HepG2 (cell line): ENCODE measurements around the gene CCDC106. TPM values are rescaled to one million over a fixed set of nuclear protein-coding genes. Genes with fewer than 3 reads are reported as not detected.

Source experiments
- CTCF ChIP-seq: sonication (generic); formaldehyde crosslinking; IDR thresholded peaks from 2 replicates; pipeline ENCODE4 v1.5.0; 2020; ENCODE audit warnings: mild to moderate bottlenecking, missing genetic modification reagents, moderate library complexity
- GABPB1 ChIP-seq: IDR thresholded peaks from 2 replicates; pipeline ENCODE4 v1.6.1; 2016; ENCODE audit warnings: mild to moderate bottlenecking, missing genetic modification reagents, moderate library complexity, missing compliant biosample characterization
- GATAD1 ChIP-seq: IDR thresholded peaks from 2 replicates; pipeline ENCODE4 v1.6.1; 2016; ENCODE audit warnings: missing genetic modification reagents, missing compliant biosample characterization
- HMG20A ChIP-seq: IDR thresholded peaks from 2 replicates; pipeline ENCODE4 v1.6.1; 2016; ENCODE audit warnings: borderline replicate concordance
- IRF9 ChIP-seq: sonication (generic); formaldehyde crosslinking; IDR thresholded peaks from 2 replicates; pipeline ENCODE4 v1.8.0; 2022; ENCODE audit warnings: missing genetic modification reagents, mild to moderate bottlenecking, borderline replicate concordance
- MBNL3 ChIP-seq: fragments of 250-450 bp; sonication (Bioruptor Pico); conservative IDR thresholded peaks from 2 replicates; pipeline ENCODE4 v1.8.0; 2022; ENCODE audit warnings: mild to moderate bottlenecking, inconsistent platforms
- MIER3 ChIP-seq: IDR thresholded peaks from 2 replicates; pipeline ENCODE4 v1.6.1; 2016; ENCODE audit warnings: missing compliant biosample characterization, borderline replicate concordance
- MIXL1 ChIP-seq: IDR thresholded peaks from 2 replicates; pipeline ENCODE4 v1.6.1; 2016
- MXD1 ChIP-seq: sonication (generic); formaldehyde crosslinking; IDR thresholded peaks from 2 replicates; pipeline ENCODE4 v1.4.0; 2020; ENCODE audit warnings: mild to moderate bottlenecking, missing genetic modification reagents
- SPEN ChIP-seq: sonication (generic); formaldehyde crosslinking; IDR thresholded peaks from 2 replicates; pipeline ENCODE4 v1.5.1; 2020; ENCODE audit warnings: low read depth, mild to moderate bottlenecking, missing genetic modification reagents
- SSRP1 ChIP-seq: IDR thresholded peaks from 2 replicates; pipeline ENCODE4 v1.6.1; 2016; ENCODE audit warnings: control low read depth
- ZBTB8A ChIP-seq: sonication (generic); formaldehyde crosslinking; IDR thresholded peaks from 2 replicates; pipeline ENCODE4 v1.4.0; 2020; ENCODE audit warnings: mild to moderate bottlenecking, low read depth, missing genetic modification reagents, borderline replicate concordance
- ZFP90 ChIP-seq: sonication (generic); formaldehyde crosslinking; IDR thresholded peaks from 2 replicates; pipeline ENCODE4 v1.8.0; 2022; ENCODE audit warnings: missing genetic modification reagents, mild to moderate bottlenecking, inconsistent platforms, borderline replicate concordance
- ZNF740 ChIP-seq: sonication (generic); formaldehyde crosslinking; IDR thresholded peaks from 2 replicates; pipeline ENCODE4 v1.4.0; 2020; ENCODE audit warnings: missing genetic modification reagents
- polyA plus RNA-seq, 8 experiments: library from polyadenylated mRNA; depleted of rRNA in 3 of 8; stranded (reverse) in 7 of 8; unstranded in 1 of 8; fragments of >200 nt; fragmentation: Illumina TruSeq in 4 of 8; extraction: Trizol in 4 of 8; gene quantifications; 2 replicates each; pipeline versions ENCODE4 v1.2.1 to v1.2.3, GENCODE V29; 2011 to 2016; ENCODE audit warnings: low read depth in 4 of 8, missing spikeins in 1 of 8, mixed read lengths in 1 of 8; ENCODE audit not compliant: insufficient read depth in 1 of 8
- total RNA-seq, 5 experiments: library from RNA; depleted of rRNA; stranded (reverse); fragments of >200 nt; fragmentation: Illumina TruSeq; extraction: Trizol; gene quantifications; 2 replicates each; pipeline ENCODE4 v1.2.3, GENCODE V29; 2016; ENCODE audit warnings: low read depth in 1 of 5
- TF ChIP-seq, protein P1 (sequence below): sonication (generic); formaldehyde crosslinking; IDR thresholded peaks from 2 replicates; pipeline ENCODE4 v1.5.0; 2020; ENCODE audit warnings: mild to moderate bottlenecking, missing genetic modification reagents, borderline replicate concordance
- TF ChIP-seq, protein P2 (sequence below): sonication (generic); formaldehyde crosslinking; IDR thresholded peaks from 2 replicates; pipeline ENCODE4 v1.4.0; 2020; ENCODE audit warnings: mild to moderate bottlenecking, missing genetic modification reagents

Gene CCDC106
- total and polyA plus RNA-seq, 2 of the 13 experiments (the other 11 are each of a cell fraction or from before 2014, with no cell fraction given): 4.7 to 8.8 TPM

- TF ChIP-seq, protein P1, sequence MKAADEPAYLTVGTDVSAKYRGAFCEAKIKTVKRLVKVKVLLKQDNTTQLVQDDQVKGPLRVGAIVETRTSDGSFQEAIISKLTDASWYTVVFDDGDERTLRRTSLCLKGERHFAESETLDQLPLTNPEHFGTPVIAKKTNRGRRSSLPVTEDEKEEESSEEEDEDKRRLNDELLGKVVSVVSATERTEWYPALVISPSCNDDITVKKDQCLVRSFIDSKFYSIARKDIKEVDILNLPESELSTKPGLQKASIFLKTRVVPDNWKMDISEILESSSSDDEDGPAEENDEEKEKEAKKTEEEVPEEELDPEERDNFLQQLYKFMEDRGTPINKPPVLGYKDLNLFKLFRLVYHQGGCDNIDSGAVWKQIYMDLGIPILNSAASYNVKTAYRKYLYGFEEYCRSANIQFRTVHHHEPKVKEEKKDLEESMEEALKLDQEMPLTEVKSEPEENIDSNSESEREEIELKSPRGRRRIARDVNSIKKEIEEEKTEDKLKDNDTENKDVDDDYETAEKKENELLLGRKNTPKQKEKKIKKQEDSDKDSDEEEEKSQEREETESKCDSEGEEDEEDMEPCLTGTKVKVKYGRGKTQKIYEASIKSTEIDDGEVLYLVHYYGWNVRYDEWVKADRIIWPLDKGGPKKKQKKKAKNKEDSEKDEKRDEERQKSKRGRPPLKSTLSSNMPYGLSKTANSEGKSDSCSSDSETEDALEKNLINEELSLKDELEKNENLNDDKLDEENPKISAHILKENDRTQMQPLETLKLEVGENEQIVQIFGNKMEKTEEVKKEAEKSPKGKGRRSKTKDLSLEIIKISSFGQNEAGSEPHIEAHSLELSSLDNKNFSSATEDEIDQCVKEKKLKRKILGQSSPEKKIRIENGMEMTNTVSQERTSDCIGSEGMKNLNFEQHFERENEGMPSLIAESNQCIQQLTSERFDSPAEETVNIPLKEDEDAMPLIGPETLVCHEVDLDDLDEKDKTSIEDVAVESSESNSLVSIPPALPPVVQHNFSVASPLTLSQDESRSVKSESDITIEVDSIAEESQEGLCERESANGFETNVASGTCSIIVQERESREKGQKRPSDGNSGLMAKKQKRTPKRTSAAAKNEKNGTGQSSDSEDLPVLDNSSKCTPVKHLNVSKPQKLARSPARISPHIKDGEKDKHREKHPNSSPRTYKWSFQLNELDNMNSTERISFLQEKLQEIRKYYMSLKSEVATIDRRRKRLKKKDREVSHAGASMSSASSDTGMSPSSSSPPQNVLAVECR (CRISPR knock-in tag): 0 out of 2 replicates have a peak, but pooled peaks have one; percentile 10
- TF ChIP-seq, protein P2, sequence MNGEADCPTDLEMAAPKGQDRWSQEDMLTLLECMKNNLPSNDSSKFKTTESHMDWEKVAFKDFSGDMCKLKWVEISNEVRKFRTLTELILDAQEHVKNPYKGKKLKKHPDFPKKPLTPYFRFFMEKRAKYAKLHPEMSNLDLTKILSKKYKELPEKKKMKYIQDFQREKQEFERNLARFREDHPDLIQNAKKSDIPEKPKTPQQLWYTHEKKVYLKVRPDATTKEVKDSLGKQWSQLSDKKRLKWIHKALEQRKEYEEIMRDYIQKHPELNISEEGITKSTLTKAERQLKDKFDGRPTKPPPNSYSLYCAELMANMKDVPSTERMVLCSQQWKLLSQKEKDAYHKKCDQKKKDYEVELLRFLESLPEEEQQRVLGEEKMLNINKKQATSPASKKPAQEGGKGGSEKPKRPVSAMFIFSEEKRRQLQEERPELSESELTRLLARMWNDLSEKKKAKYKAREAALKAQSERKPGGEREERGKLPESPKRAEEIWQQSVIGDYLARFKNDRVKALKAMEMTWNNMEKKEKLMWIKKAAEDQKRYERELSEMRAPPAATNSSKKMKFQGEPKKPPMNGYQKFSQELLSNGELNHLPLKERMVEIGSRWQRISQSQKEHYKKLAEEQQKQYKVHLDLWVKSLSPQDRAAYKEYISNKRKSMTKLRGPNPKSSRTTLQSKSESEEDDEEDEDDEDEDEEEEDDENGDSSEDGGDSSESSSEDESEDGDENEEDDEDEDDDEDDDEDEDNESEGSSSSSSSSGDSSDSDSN (CRISPR knock-in tag): 0 out of 2 replicates have a peak, but pooled peaks have one; percentile 23
- TF ChIP-seq SPEN (CRISPR knock-in tag) (peak; percentile 35; the same call in 1 of the 2 replicates), CTCF (CRISPR knock-in tag) (peak; percentile 94), ZBTB8A (no peak), MBNL3 (CRISPR knock-in tag) (no peak), IRF9 (CRISPR knock-in tag) (0 out of 2 replicates have a peak, but pooled peaks have one; percentile 42), SSRP1 (CRISPR knock-in tag) (no peak), ZFP90 (CRISPR knock-in tag) (no peak), GATAD1 (CRISPR knock-in tag) (peak; percentile 40), GABPB1 (peak; percentile 46), MIXL1 (CRISPR knock-in tag) (no peak), HMG20A (CRISPR knock-in tag) (no peak), MXD1 (no peak), ZNF740 (CRISPR knock-in tag) (peak; percentile 99), MIER3 (0 out of 2 replicates have a peak, but pooled peaks have one; percentile 27)
These were observed 42.2 kb upstream of the CCDC106 start, which contains the start of gene ZNF865 (continued) for GRCh38 chr19:55605637-55606470.
